Measurements from ENCODE around the gene MAST4.
A peak's percentile ranks its signal among the peaks of the same experiment; 100 is the strongest.

MAST4 gene

GRCh38 chr5:66985417-66985816, 389.2 kb downstream of the MAST4 start:
- no peak for DNase-seq (ENCODE audit: low read depth in 2 of 3, low spot score in 1 of 3)

- DNase-seq (ENCODE audit: low read depth in 2 of 3, low spot score in 1 of 3): no peak
These were observed 389.8 kb downstream of the MAST4 start for GRCh38 chr5:66986009-66986408.

GRCh38 chr5:66986534-66986933, 390.3 kb downstream of the MAST4 start:
- DNase-seq (ENCODE audit: low read depth in 2 of 3, low spot score in 1 of 3): no peak

- DNase-seq (ENCODE audit: low read depth in 2 of 3, low spot score in 1 of 3): no peak
These were observed 390.9 kb downstream of the MAST4 start for GRCh38 chr5:66987126-66987525.

DNA sequence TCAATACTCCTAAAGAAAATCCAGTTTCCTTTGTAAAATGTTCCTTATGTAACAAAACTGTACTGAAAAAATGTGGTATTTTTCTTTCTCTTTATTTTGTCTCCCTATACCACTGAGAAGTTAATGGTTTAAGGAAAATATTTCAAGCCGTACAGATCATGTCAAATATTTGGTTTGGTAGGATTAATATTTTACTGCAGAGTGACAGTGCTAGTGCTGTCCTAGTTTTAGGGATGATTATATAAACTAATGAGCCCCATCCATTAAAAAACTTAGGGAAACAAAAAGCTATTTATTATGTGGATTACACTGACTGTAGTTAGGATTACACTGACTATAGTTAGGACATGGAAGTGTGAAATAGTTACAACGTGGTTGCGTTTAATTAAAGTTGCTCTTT, 391.3 kb downstream of the MAST4 start:
- DNase-seq (ENCODE audit: low read depth in 2 of 3, low spot score in 1 of 3): no peak

- no peak for DNase-seq (ENCODE audit: low read depth in 2 of 3, low spot score in 1 of 3)
These were observed 392.0 kb downstream of the MAST4 start for GRCh38 chr5:66987949-66988838.

DNA sequence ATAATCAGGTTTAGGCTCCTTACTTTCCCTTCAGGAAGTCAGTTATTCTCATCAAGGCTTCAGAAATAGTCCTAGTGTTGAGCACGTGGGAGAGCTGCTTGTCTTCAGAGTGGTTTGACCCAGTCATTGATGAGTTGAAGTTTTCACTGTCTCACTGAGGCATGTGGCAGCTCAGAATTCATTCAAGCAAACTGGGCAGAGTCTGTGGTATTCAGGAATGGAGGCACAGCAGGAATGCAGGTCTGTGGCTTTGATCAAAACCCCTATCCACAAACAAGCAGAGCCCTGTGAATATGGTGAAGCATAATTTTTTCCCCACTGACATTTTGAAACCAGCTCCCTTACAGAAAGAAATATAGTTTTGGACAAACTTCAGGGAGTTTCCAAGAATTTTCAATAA, 393.1 kb downstream of the MAST4 start:
- DNase-seq (ENCODE audit: low read depth in 2 of 3, low spot score in 1 of 3): no peak

- DNase-seq (ENCODE audit: low read depth in 2 of 3, low spot score in 1 of 3): no peak
These were observed 393.6 kb downstream of the MAST4 start for GRCh38 chr5:66989781-66990180.

DNA sequence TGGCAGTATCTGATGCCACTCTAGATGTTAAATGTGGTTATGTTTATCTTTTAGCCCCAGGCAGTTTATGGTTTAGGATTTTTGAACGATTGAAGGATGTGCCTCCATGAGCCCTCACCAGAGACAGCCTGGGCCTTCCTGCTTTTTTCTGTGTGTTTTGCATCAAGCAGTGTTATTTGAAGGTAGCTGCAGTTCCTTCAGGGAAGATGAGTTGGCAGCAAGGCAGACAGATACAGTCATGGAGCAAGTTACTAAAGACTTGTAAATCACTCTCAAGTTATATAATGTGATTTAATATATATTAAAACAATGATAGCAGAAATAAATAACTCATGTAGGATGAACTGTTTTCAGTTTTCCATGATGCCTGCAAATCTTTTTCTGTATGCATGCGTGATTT, 395.6 kb downstream of the MAST4 start:
- DNase-seq (ENCODE audit: low read depth in 2 of 3, low spot score in 1 of 3): no peak

DNA sequence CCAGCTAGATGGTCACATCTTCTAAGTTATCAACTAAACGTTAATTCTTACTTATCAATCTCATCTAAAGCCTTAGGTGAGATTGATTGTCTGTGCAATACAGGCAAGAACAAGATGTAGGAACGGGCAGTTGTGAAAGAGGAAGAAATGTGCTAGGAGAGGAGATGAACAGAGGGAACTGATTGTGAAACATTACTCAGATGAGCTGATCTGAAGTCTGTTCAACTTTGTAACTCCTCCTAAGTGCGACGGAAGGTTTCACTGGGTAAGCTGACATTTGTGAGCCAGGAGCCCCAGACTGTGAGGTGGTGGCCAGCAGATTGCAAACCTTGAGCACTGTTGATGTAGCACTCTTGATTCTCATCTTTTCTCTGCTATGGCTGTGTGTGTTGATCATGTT, 396.4 kb downstream of the MAST4 start:
- no peak for DNase-seq (ENCODE audit: low read depth in 2 of 3, low spot score in 1 of 3)

DNA sequence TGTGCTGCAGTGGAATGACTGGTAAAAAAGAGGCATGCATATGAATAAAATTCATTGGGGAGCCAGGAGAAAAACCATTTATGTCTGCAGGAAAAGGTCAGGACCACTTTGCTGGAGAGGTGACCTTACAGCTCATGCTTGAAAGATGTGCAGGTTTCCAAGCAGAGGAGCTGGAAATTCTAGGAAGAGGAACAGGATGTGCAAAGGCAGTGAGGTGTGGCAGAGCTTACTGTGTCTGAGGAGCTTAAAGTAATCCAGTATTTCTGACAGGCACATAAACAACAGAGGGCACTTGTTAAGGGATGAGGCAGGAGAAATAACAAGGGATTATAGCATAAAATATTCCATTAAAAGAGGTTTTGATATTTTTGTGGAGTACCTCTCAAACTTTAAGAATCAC, 397.3 kb downstream of the MAST4 start:
- DNase-seq (ENCODE audit: low read depth in 2 of 3, low spot score in 1 of 3): no peak

- no peak for DNase-seq (ENCODE audit: low read depth in 2 of 3, low spot score in 1 of 3)
These were observed 397.7 kb downstream of the MAST4 start for GRCh38 chr5:66993882-66994281.

GRCh38 chr5:66994790-66995189, 398.6 kb downstream of the MAST4 start:
- DNase-seq (ENCODE audit: low read depth in 2 of 3, low spot score in 1 of 3): no peak

DNA sequence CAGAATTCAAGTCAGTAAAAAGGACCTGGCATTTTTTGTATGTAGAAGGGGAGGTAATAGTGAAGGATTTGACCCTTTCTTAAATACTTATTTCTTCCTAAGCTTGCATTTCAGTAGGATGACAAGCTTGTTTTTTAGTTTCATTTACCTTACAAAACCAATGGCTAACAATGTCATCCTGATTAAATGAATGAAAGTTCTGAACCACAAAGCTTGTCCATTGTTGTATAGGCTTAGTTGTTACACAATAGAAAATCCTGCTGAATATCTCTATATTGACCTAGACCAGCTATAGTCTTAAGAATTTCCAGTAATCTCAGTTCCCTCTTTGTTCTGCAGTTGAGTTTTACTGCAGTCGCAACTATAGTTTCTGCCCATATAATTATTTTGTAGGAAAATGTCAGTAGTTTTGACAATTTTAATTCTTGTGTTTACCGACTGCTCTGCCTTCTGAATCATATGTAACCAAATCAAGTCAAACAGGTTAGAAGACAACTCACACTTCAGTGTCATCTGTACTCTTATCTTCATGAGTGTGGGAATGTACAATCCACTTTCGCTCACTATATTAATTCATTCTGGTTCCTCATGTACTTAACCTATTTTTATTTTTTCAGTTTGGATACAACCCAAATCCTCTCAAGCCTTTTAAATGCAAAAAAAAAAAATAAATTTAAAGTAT, 404.7 kb downstream of the MAST4 start:
- DNase-seq (ENCODE audit: low read depth in 2 of 3, low spot score in 1 of 3): no peak

- DNase-seq (ENCODE audit: low read depth in 2 of 3, low spot score in 1 of 3): no peak
These were observed 406.9 kb downstream of the MAST4 start for GRCh38 chr5:67002832-67003684.

DNA sequence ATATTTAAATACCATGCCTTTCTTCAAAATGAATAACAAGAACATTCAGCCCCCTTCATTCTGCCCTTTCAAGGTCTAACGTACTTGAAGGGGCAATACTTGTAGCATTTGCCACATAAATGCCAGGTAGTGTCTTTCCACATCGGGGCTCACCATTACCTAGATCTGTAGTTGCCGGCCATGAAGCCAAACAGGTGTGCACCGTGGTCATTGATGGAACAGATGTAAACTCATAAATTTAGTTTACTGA, 407.4 kb downstream of the MAST4 start:
- no peak for DNase-seq (ENCODE audit: low read depth in 2 of 3, low spot score in 1 of 3)

GRCh38 chr5:67003935-67004729, 407.9 kb downstream of the MAST4 start:
- DNase-seq (ENCODE audit: low read depth in 2 of 3, low spot score in 1 of 3): peak; percentile 78 to 85 (median 78)

- no peak for DNase-seq (ENCODE audit: low read depth in 2 of 3, low spot score in 1 of 3)
These were observed 408.6 kb downstream of the MAST4 start for GRCh38 chr5:67004730-67005350.

DNA sequence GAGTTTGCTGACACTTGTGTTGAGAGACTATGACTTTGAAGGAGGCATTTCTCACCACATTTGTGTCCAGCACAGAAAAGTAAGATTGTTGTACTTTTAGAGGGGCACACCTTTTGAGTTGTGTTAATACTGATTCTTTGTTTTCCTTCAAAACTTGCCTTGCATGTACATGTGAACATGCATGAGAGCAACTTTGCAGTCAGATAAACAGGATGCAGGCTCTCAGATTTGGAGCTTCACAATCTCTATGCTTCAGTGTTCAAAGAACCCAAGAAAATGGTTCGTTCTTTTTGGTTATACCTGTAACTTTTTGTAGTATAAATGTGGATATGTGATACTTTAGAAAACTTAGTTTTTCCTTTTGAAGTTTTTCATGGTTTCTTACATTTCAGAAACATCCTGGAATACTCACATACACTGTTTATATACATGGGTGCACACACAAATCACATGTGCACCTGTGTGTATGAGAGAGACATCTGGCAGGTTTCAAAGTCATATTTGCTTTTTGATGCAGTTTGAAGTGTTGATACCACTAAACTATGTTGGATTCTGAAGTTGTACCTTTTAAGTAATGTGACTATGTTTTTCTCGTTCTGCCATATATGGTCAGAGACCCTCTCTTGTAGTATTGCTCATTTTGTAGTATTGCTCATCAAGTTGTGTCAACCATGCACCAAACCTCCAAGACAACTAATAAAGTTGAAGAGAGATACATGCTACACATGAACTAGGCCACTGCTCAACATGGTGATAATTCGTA, 409.7 kb downstream of the MAST4 start:
- no peak for DNase-seq (ENCODE audit: low read depth in 2 of 3, low spot score in 1 of 3)

DNA sequence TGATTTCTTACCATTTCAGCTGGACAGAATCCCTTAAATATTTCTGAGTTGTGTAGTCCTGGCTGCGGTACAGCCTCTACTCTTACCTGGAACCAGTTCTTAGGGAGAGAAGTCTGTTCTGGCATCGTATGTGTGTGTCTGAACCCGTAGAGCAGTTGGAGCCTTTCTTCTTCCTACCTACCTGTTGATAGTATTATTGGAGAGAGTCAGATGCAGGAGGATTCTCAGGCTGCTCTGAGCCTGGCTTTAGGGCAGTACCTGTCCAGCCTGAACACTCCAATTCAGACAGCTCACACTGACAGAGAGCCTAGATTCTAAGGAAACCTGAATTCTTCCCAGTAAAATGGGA, 410.3 kb downstream of the MAST4 start:
- DNase-seq (ENCODE audit: low read depth in 2 of 3, low spot score in 1 of 3): no peak

All from stimulated activated CD4-positive, alpha-beta T cell treated with anti-CD3 and anti-CD28 coated beads, Interleukin-12 subunit alpha, Interleukin-12 subunit beta, amount 100 ng/mL, for 48 hours (primary cell).